ENCODE measurements around the gene DNTT.

The DNTT gene

DNA sequence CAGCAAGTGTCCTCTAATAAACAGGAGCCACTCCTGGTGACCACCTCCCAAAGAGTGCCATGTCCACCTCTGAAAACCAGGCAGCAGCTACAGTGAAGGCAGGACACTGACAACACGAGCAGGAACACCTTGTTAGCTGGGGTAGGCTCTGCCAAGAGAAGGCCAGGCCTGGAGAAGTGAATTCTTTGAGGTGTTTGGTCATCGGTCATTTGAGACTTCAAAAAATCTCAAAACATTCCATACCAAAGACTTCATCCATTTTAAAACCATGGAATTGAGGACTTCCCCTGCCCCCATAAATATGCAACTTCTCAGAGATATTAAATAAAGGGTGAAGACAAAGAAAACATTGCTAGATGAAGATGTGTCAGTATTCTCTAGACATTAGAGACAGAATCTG is 82.9 kb downstream of the DNTT start:
- H3K27ac Mint-ChIP-seq, result no peak overlapping the region
- no peaks in the 10 kb centered on the region for H3K36me3 Mint-ChIP-seq
- H3K9me3 Mint-ChIP-seq (ENCODE audit: low read depth), result no peaks in the 10 kb centered on the region
- H3K4me1 Mint-ChIP-seq (ENCODE audit: low read depth), result no peaks in the 10 kb centered on the region
- H3K4me3 Mint-ChIP-seq, result no peak overlapping the region
- peaks cover 2% of the 10 kb centered on the region for H3K27me3 Mint-ChIP-seq

DNA sequence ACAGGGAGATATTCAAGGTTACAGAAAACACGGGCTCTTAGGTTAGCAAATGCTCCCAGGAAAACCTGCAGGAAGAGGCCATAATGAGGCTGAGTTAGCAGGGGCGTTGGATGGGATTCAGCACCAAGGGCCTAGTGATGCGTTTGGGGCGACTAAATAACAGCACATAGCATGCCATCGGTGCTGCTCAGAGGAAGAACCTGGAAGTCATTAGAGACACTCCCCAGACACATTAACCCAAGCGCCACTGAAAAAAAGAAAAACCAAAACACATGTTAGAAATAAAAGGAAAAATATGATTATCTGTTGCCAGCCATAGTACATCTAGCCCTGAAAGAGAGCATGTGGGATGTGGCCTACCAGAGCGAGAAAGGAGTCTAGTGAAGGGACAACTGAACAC is 83.4 kb downstream of the DNTT start:
- no peak overlapping the region for H3K4me3 Mint-ChIP-seq
- H3K9me3 Mint-ChIP-seq (ENCODE audit: low read depth), result no peaks in the 10 kb centered on the region
- H3K36me3 Mint-ChIP-seq, result no peaks in the 10 kb centered on the region
- H3K27me3 Mint-ChIP-seq, result peaks cover 2% of the 10 kb centered on the region
- H3K4me1 Mint-ChIP-seq (ENCODE audit: low read depth), result no peaks in the 10 kb centered on the region
- no peak overlapping the region for H3K27ac Mint-ChIP-seq
